Skeletal muscle satellite cell (primary cell): Measurements from ENCODE around the gene NAA11.

Experiments used
- H3K27me3 ChIP-seq: 2 replicates; pipeline ENCODE4 v1.7.0; 2013; ENCODE audit warnings: low read length; ENCODE audit not compliant: control insufficient read depth, insufficient read depth
- H3K36me3 ChIP-seq: 2 replicates; pipeline ENCODE4 v1.7.0; 2013; ENCODE audit warnings: mild to moderate bottlenecking, control low read depth, low read length; ENCODE audit not compliant: insufficient read depth
- H3K4me1 ChIP-seq: 2 replicates; pipeline ENCODE4 v1.7.0; 2013; ENCODE audit warnings: low read length; ENCODE audit not compliant: control insufficient read depth, insufficient read depth
- H3K4me2 ChIP-seq: 2 replicates; pipeline ENCODE4 v1.7.0; 2013; ENCODE audit warnings: mild to moderate bottlenecking, low read length
- H3K4me3 ChIP-seq: 2 replicates; pipeline ENCODE4 v1.7.0; 2013; ENCODE audit warnings: low read length
- H3K9ac ChIP-seq: 2 replicates; pipeline ENCODE4 v1.7.0; 2013; ENCODE audit warnings: mild to moderate bottlenecking, low read depth, low read length, moderate library complexity
- H3K9me3 ChIP-seq: replicated peaks from 2 replicates; pipeline ENCODE4 v1.7.0; 2013; ENCODE audit warnings: mild to moderate bottlenecking, control low read depth, low read length

Gene NAA11

GRCh38 chr4:79340568-79340967 lies 14.7 kb upstream of the NAA11 start:
- H3K9me3 ChIP-seq: no peaks in the 10 kb centered on the region
- no peaks in the 10 kb centered on the region for H3K4me1 ChIP-seq
- no peak overlapping the region for H3K4me2 ChIP-seq
- H3K36me3 ChIP-seq: no peaks in the 10 kb centered on the region
- H3K4me3 ChIP-seq: no peak overlapping the region
- no peaks in the 10 kb centered on the region for H3K27me3 ChIP-seq
- no peak overlapping the region for H3K9ac ChIP-seq

GRCh38 chr4:79338148-79338547 lies 12.3 kb upstream of the NAA11 start:
- no peak overlapping the region for H3K9ac ChIP-seq
- H3K4me1 ChIP-seq: no peaks in the 10 kb centered on the region
- no peak overlapping the region for H3K4me3 ChIP-seq
- H3K27me3 ChIP-seq: no peaks in the 10 kb centered on the region
- H3K36me3 ChIP-seq: no peaks in the 10 kb centered on the region
- no peak overlapping the region for H3K4me2 ChIP-seq
- H3K9me3 ChIP-seq: no peaks in the 10 kb centered on the region

GRCh38 chr4:79334783-79335182 lies 8.9 kb upstream of the NAA11 start:
- no peaks in the 10 kb centered on the region for H3K9me3 ChIP-seq
- no peaks in the 10 kb centered on the region for H3K36me3 ChIP-seq
- H3K4me2 ChIP-seq: no peak overlapping the region

GRCh38 chr4:79334341-79334740 lies 8.5 kb upstream of the NAA11 start:
- no peaks in the 10 kb centered on the region for H3K27me3 ChIP-seq
- H3K9ac ChIP-seq: no peak overlapping the region
- no peaks in the 10 kb centered on the region for H3K36me3 ChIP-seq
- no peaks in the 10 kb centered on the region for H3K4me1 ChIP-seq
- H3K9me3 ChIP-seq: no peaks in the 10 kb centered on the region
- H3K4me3 ChIP-seq: no peak overlapping the region
- H3K4me2 ChIP-seq: no peak overlapping the region

More at GRCh38 chr4:79334783-79335182, 8.9 kb upstream of the NAA11 start:
- Histone ChIP-seq H3K4me3 (no peak overlapping the region), H3K9ac (no peak overlapping the region), H3K27me3 (no peaks in the 10 kb centered on the region), H3K4me1 (no peaks in the 10 kb centered on the region)

DNA sequence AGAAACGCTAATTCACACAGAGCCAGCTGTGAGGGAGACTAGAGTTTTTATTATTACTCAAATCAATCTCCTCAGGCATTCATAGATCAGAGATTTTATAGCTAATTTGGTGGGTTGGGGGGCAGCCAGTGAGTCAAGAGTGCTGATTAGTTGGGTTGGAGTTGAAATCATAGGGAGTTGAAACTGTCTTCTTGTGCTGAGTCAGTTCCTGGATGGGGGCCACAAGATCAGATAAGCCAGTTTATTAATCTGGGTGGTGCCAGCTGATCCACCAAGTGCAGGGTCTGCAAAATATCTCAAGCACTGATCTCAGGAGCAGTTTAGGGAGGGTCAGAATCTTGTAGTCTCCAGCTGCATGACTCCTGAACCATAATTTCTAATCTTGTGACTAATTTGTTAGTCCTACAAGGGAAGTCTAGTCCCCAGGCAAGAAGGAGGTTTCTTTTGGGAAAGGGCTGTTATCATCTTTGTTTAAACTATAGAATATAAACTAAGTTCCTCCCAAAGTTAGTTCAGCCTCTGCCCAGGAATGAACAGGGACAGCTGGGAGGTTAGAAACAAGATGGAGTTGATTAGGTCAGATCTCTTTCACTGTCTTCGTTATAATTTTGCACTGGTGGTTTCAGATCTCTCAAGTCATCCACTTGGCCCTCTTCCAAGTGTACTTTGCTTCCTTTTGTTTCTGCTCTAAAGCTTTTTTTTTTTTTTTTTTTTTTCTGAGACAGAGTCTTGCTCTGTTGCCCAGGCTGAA lies 5.4 kb upstream of the NAA11 start:
- Histone ChIP-seq H3K4me3 (no peak overlapping the region), H3K9ac (no peak overlapping the region), H3K4me1 (no peaks in the 10 kb centered on the region), H3K9me3 (no peaks in the 10 kb centered on the region), H3K27me3 (no peaks in the 10 kb centered on the region), H3K4me2 (no peak overlapping the region), H3K36me3 (no peaks in the 10 kb centered on the region)

DNA sequence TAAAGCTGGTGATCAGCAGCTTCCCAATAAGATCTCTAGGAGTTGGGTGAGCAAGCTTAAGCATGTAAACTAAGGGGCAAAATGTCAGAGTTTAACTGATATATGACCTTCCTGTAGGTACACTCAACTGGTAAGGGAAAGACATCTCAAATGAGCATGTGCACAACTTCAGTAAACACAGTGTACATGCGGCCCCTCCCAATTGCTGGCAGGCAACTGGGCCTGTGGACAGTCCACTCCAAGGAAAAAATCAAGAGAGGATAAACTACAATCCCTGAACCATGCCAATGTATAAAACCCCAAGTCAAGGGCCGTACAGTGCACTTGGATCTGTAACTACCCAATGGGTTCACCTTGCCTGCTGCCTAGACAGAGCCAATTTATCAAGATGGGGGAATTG lies 4.9 kb upstream of the NAA11 start:
- no peaks in the 10 kb centered on the region for H3K4me1 ChIP-seq
- H3K9ac ChIP-seq: no peak overlapping the region
- H3K27me3 ChIP-seq: no peaks in the 10 kb centered on the region
- H3K4me3 ChIP-seq: no peak overlapping the region
- no peaks in the 10 kb centered on the region for H3K9me3 ChIP-seq
- H3K4me2 ChIP-seq: no peak overlapping the region
- no peaks in the 10 kb centered on the region for H3K36me3 ChIP-seq

- H3K4me2 ChIP-seq: no peak overlapping the region
- H3K36me3 ChIP-seq: no peaks in the 10 kb centered on the region
- no peak overlapping the region for H3K4me3 ChIP-seq
- H3K9me3 ChIP-seq: no peaks in the 10 kb centered on the region
- no peaks in the 10 kb centered on the region for H3K4me1 ChIP-seq
- no peaks in the 10 kb centered on the region for H3K27me3 ChIP-seq
- H3K9ac ChIP-seq: no peak overlapping the region
Measured at GRCh38 chr4:79325436-79325835, 425 bp downstream of the NAA11 start.

GRCh38 chr4:79319975-79320374 lies 5.9 kb downstream of the NAA11 start:
- Histone ChIP-seq H3K9me3 (no peaks in the 10 kb centered on the region), H3K9ac (no peak overlapping the region), H3K36me3 (no peaks in the 10 kb centered on the region), H3K4me1 (no peaks in the 10 kb centered on the region), H3K27me3 (no peaks in the 10 kb centered on the region), H3K4me3 (no peak overlapping the region), H3K4me2 (no peak overlapping the region)

DNA sequence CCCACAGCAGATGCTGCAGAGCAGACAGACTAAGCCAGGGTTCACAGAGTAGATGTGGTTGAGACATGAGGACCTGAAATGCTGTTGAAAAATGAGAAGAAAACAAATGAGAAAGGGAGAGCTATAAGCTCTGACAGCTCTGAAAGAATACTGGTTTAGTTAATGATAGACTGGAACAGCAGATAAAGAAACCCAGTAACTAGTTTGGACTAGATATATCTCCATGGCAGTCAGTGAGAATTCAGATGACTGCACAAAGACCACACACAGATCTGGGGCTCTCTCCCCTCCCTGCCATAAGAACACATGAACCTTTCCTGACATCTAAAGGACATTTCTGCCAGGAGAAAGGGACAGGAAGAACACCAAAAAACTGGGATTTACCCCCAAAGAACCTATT lies 8.2 kb downstream of the NAA11 start:
- no peaks in the 10 kb centered on the region for H3K9me3 ChIP-seq
- H3K4me1 ChIP-seq: no peaks in the 10 kb centered on the region
- no peaks in the 10 kb centered on the region for H3K27me3 ChIP-seq
- no peak overlapping the region for H3K4me2 ChIP-seq
- H3K4me3 ChIP-seq: no peak overlapping the region
- no peaks in the 10 kb centered on the region for H3K36me3 ChIP-seq
- H3K9ac ChIP-seq: no peak overlapping the region

DNA sequence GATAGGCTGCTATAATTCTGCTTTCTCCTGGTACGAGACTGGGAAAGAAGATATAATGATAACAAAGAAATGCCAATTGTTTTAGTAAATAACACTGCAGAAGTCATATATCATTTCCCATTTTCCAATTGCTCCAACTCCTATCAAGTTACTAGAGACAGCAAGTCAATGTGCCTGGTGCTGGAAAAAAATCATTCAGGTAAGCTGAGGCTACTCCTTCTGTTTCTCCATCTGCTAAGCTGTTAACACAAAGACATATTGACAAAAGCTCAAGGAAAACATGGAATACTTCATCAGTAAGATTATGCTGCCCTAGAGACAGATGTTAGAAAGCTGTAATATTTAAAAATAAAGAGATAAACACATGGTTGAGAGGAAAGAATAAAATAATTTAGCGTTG lies 10.0 kb downstream of the NAA11 start:
- no peaks in the 10 kb centered on the region for H3K4me1 ChIP-seq
- no peak overlapping the region for H3K9ac ChIP-seq
- no peaks in the 10 kb centered on the region for H3K9me3 ChIP-seq
- no peaks in the 10 kb centered on the region for H3K27me3 ChIP-seq
- H3K4me2 ChIP-seq: no peak overlapping the region
- no peak overlapping the region for H3K4me3 ChIP-seq
- H3K36me3 ChIP-seq: no peaks in the 10 kb centered on the region

DNA sequence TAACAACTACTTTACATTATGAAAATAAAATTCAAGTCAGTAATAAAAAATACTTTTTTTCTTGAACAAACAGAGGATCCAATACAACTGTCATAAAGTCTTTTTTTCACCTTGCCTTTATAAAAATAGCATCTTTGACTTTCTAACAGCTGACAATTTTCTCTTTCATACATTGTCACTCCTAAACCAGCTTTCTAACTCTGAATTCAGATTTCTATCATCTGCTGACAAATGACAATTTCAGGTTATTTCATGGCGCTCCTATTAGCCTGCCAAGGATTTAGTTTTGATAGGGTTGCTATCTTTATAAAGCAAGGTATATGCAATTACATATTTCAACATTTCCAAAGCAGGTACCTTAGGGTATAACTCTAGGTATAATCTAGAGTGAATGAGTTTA lies 14.6 kb downstream of the NAA11 start:
- no peak overlapping the region for H3K4me2 ChIP-seq
- no peaks in the 10 kb centered on the region for H3K27me3 ChIP-seq
- no peaks in the 10 kb centered on the region for H3K36me3 ChIP-seq
- H3K9me3 ChIP-seq: no peaks in the 10 kb centered on the region
- H3K4me1 ChIP-seq: no peaks in the 10 kb centered on the region
- no peak overlapping the region for H3K4me3 ChIP-seq
- no peak overlapping the region for H3K9ac ChIP-seq

GRCh38 chr4:79308971-79309370 lies 16.9 kb downstream of the NAA11 start:
- Histone ChIP-seq H3K9ac (no peak overlapping the region), H3K9me3 (no peaks in the 10 kb centered on the region), H3K36me3 (no peaks in the 10 kb centered on the region), H3K4me3 (no peak overlapping the region), H3K4me1 (no peaks in the 10 kb centered on the region), H3K27me3 (no peaks in the 10 kb centered on the region), H3K4me2 (no peak overlapping the region)
